Omental fat pad (tissue), 4 donors: ENCODE data around the gene C11orf86. TPM values are rescaled to one million over a fixed set of nuclear protein-coding genes. Genes with fewer than 3 reads are reported as not detected.
"Not testable (repeated sequence)": the region's sequence is repeated elsewhere in the genome, so short reads cannot be mapped to it uniquely, and the experiment has no call there.

Source experiments
- ATAC-seq: fragments of 150-250 bp; one replicate; pipeline ENCODE4 v1.9.1; 2016; ENCODE audit warnings: mild to moderate bottlenecking, moderate library complexity; ENCODE audit not compliant: low FRiP score
- DNase-seq: peaks from one replicate; pipeline ENCODE4 v3.0.0-alpha.2; 2019; ENCODE audit warnings: low spot score
- total RNA-seq, 4 donors: library from RNA; depleted of rRNA; stranded (reverse); fragments of >200 nt; gene quantifications; one replicate each; pipeline ENCODE4 v1.1.0, GENCODE V29; 2016
- TF ChIP-seq, protein P1 (sequence below), 3 donors: fragments of 450-650 bp; IDR thresholded peaks; one replicate each; pipeline ENCODE4 v1.5.1; 2016 to 2017; ENCODE audit warnings: antibody characterized with exemption in 3 of 3, mild to moderate bottlenecking in 3 of 3, moderate library complexity in 2 of 3

The C11orf86 gene
- total RNA-seq, 4 donors from 2014 or later: not detected

DNA sequence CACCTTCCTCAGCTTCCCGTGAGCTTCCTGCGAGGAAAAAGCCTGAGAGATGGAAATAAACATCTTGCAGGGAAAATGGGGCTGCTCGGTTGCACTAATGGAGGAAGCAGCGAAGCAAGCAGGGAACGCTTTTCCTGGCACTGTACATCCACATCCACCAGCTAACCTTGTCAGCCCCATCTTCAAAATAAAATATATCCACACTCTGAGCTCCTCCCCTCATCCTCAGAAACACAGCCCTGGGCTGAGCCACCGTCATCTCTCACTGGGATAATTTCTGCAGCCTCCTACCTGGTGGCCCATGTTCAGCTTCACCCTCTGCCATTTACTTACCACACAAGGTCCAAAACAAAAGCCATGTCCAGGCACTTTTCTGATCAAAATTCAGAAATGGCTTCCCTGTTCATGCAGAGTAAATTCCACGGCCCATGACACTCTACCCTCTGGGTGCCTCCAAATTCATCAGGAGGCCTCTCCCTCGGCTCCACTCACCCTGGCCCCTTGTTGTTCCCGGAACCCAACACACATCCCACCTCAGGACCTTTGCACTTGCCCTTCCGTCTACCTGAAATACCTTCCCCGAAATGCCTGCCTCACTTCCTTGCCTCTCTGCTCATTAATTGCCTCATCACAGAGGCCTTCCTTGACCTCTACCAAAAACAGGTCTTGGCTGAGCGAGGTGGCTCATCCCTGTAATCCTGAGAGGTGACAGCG, 13.0 kb downstream of the C11orf86 start:
- DNase-seq: no peak
- ATAC-seq: no peak
- TF ChIP-seq, protein P1, sequence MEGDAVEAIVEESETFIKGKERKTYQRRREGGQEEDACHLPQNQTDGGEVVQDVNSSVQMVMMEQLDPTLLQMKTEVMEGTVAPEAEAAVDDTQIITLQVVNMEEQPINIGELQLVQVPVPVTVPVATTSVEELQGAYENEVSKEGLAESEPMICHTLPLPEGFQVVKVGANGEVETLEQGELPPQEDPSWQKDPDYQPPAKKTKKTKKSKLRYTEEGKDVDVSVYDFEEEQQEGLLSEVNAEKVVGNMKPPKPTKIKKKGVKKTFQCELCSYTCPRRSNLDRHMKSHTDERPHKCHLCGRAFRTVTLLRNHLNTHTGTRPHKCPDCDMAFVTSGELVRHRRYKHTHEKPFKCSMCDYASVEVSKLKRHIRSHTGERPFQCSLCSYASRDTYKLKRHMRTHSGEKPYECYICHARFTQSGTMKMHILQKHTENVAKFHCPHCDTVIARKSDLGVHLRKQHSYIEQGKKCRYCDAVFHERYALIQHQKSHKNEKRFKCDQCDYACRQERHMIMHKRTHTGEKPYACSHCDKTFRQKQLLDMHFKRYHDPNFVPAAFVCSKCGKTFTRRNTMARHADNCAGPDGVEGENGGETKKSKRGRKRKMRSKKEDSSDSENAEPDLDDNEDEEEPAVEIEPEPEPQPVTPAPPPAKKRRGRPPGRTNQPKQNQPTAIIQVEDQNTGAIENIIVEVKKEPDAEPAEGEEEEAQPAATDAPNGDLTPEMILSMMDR (IDR thresholded peaks at IDR 0.05): no peak

DNA sequence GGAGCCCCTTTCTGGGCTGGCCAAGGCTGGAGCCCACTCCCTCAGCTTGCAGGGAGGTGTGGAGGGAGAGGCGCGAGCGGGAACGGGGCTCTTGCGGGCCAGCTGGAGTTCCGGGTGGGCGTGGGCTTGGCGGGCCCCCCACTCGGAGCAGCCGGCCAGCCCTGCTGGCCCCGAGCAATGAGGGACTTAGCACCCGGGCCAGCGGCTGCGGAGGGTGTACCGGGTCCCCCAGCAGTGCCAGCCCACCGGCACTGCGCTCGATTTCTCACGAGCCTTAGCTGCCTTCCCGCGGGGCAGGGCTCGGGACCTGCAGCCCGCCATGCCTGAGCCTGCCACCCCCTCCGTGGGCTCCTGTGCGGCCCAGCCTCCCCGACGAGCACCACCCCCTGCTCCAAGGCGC, 13.6 kb downstream of the C11orf86 start:
- DNase-seq, ATAC-seq: not testable (repeated sequence)

DNA sequence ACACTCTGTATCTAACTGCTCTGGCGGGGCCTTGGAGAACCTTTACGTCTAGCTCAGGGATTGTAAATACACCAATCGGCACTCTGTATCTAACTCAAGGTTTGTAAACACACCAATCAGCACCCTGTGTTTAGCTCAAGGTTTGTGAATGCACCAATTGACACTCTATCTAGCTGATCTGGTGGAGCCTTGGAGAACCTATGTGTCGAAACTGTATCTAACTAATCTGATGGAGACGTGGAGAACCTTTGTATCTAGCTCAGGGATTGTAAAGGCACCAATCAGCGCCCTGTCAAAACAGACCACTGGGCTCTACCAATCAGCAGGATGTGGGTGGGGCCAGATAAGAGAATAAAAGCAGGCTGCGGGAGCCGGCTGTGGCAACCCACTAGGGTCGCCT, 14.3 kb downstream of the C11orf86 start:
- not testable (repeated sequence) for DNase-seq, ATAC-seq

DNA sequence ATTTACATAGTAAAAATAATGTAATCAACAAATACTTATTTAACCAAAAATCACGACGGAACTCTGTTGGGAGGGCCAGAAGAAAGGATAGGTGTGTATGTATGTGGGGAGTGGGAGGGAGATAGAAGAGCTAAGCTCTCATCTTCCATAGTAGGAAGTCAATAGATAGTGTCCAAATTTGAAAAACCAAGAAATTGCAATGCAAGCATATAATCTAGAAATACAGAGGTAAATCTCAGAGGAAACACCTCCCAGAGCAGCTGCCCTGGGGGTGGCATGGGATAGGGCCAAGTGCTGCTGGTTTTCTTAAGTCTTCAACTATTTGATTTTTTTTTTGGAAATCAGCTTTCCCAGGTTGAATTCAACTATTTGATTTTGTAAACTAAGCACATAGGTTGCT, 16.9 kb downstream of the C11orf86 start:
- DNase-seq (no peak), ATAC-seq (no peak)
- TF ChIP-seq, protein P1 (IDR thresholded peaks at IDR 0.05): no peak

DNA sequence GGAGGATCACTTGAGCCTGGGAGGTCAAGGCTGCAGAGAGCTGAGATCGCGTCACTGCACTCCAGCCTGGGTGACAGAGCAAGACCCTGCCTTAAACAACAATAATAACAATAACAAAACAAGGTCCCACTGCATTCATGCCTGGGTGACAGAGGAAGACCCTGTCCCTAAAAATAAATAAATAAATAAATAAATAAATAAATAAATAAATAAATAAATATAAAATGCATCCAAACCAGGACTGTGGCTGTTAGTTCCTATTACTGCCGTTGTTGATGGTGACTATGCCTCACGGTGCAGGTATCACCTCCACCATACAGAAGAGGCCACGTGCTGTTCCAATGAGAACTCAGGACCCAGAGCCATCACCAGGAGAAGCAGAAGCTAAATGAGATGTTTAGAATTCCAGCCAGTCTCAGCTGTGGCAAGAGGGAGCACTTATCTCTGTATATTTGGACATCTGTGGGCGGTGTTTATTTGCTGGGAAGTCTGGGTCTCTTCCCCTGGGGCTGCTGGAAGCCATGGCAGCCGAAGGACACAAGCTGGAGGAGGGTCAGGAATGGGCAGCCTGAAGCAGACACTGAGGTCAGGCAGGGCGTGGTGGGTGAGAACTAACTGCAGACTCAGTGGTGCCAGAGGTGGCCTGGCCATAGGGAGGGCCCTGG, 21.6 kb downstream of the C11orf86 start:
- ATAC-seq (no peak), DNase-seq (no peak)
- TF ChIP-seq, protein P1 (IDR thresholded peaks at IDR 0.05): no peak

DNA sequence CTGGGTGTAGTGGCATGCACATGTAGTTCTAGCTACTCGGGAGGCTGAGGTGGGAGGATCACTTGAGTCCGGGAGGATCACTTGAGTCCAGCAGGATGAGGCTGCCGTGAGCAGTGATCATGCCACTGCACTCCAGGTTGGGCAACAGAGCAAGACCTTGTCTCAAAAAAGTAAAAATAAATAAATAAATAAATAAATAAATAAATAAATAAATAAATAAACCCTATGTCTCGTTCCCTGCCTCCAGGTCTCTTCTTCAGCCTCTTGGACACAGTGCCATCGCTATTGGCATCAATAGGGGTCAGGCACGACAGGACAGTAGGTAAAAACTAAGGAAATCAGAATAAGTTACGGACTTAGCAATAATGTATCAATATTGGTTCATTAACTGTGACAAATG, 24.5 kb downstream of the C11orf86 start:
- no peak for DNase-seq
- no peak for ATAC-seq
- TF ChIP-seq, protein P1 (IDR thresholded peaks at IDR 0.05): no peak

DNA sequence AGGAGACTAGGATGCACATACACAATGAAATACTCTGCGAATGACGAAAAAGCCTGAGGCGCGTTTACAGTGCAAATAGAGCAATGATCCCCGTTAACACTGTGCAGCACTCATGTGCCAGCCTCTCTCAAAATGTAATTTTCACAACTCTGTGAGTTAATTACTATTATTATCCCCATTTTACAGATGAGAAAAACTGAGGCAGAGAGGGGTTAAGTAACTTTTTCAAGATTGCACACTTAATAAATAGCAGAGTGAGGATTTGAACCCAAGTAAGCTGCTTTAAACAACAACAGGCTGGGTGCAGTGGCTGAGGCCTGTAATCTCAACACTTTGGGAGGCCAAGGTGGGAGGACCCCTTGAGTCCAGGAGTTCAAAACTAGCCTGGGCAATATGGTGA, 26.2 kb downstream of the C11orf86 start:
- ATAC-seq (no peak), DNase-seq (no peak)
- TF ChIP-seq, protein P1 (IDR thresholded peaks at IDR 0.05): no peak

DNA sequence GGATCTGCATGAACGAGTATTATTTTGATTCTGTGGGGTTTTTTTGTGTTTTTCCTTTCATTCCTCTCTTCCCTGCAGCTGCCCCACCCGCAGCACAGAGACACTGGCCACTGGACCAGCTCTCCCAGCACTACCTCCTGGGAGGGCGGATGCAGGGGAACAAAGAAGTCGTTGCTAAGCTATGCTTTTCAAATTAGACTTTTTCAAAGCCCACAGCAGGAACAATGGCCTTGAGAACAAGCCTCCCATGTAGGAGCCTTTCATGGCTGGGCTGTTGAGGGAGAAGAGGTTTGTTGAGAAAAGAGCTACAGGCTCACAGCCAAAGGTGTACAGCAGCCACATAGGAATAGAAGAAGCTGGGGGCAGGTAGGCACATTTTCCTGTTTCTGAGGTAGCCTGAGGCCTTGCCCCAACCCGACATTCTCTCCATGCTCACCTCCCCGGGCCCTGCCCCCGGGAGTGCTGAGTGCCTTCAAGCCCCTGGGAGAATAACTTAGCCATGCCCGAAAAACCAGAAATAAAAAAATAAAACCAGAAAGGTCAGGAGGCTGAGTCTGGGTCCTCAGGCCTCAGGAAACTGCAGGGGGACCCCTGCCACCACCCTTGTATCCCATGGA, 27.3 kb downstream of the C11orf86 start:
- ATAC-seq (no peak), DNase-seq (no peak)
- TF ChIP-seq, protein P1 (IDR thresholded peaks at IDR 0.05): no peak
